H7 (cell line): ENCODE measurements around the gene MAN2B2. TPM values are rescaled to one million over a fixed set of nuclear protein-coding genes. Genes with fewer than 3 reads are reported as not detected.

Experiments
- DNase-seq: peaks from one replicate; pipeline ENCODE4 v3.0.0; 2012
- H3K27me3 ChIP-seq: 2 replicates; pipeline ENCODE4 v1.6.0; 2011; ENCODE audit warnings: mild to moderate bottlenecking, low read length; ENCODE audit not compliant: control insufficient read depth, insufficient read depth
- H3K36me3 ChIP-seq: replicated peaks from 2 replicates; pipeline ENCODE4 v1.5.1; 2011; ENCODE audit warnings: low read length; ENCODE audit not compliant: control insufficient read depth, insufficient read depth
- H3K4me3 ChIP-seq: 2 replicates; pipeline ENCODE4 v1.5.1; 2011; ENCODE audit warnings: low read depth, mild to moderate bottlenecking, control low read depth, low read length, moderate library complexity; ENCODE audit not compliant: insufficient read depth
- total RNA-seq: library from RNA; depleted of rRNA; stranded (reverse); fragments of >200 nt; shearing (Covaris generic); gene quantifications from 2 replicates; pipeline ENCODE4 v1.2.3, GENCODE V29; 2014

Gene MAN2B2
- total RNA-seq, 1 experiment from 2014 or later: 3.4 TPM

DNA sequence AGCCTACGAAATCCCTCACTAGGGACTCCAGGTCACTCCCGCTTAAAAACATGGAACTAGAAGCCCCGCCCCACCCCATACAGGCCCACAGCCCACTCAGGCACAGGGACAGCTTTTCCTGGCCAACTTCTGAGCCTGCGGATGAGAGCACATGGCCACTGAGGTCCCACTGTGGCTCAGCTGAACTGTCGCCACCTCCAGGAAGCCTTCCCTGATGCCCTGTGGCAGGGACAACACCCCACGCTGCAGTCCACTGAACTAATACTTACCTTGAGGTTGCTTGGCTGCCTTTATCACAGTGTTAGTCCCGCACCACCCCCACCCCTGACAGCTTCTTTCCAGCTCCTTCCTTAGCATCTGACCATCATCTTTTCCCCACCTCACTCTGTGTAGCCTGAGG, 39.3 kb upstream of the MAN2B2 start:
- H3K4me3 ChIP-seq: no peak overlapping the region
- H3K27me3 ChIP-seq: 0 out of 2 replicates have a peak, but pooled peaks cover 3% of the 10 kb centered on the region
- H3K36me3 ChIP-seq: no peaks in the 10 kb centered on the region
- peak; percentile 40 for DNase-seq

DNA sequence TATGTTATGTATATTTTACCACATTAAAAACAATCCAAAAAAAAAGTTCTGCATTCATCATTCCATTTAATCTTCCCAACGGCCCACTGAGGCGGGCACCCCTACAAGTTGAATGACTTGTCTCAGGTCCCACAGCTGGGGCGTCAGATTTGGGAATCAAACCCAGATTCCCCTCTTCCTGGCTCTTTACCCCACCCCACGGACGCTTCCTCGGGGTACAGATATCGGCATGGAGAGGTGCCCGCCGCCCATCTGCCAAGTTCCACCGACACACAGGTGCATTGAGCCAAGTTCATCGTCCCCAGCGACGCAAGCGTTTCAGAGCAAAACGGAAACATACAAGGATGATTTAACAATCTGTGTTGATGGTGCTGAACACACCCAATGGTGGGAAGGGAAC, 36.9 kb upstream of the MAN2B2 start:
- no peak for DNase-seq
- H3K27me3 ChIP-seq: 0 out of 2 replicates have a peak, but pooled peaks cover 3% of the 10 kb centered on the region
- H3K4me3 ChIP-seq: no peak overlapping the region
- H3K36me3 ChIP-seq: no peaks in the 10 kb centered on the region

DNA sequence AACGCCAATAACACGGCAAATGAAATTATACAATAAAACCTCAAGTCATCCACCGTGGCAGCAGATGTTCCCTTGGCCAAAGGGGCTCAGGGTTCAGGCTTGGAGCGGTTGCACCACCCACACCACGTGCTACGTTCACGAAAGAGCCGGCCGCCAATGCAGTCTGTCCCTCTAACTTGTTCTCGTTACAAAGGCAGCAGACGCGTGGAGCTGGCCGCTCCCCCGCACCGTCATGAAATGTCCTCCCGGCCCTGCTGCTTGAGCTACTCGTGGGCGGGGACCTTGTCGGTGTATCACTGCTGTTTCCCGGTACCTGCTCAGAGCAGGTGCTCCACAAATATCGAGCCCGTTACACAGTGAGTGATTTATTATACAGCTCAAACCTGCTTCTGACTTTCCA, 36.4 kb upstream of the MAN2B2 start:
- Histone ChIP-seq H3K27me3 (0 out of 2 replicates have a peak, but pooled peaks cover 3% of the 10 kb centered on the region), H3K4me3 (no peak overlapping the region), H3K36me3 (no peaks in the 10 kb centered on the region)
- peak; percentile 46 for DNase-seq

DNA sequence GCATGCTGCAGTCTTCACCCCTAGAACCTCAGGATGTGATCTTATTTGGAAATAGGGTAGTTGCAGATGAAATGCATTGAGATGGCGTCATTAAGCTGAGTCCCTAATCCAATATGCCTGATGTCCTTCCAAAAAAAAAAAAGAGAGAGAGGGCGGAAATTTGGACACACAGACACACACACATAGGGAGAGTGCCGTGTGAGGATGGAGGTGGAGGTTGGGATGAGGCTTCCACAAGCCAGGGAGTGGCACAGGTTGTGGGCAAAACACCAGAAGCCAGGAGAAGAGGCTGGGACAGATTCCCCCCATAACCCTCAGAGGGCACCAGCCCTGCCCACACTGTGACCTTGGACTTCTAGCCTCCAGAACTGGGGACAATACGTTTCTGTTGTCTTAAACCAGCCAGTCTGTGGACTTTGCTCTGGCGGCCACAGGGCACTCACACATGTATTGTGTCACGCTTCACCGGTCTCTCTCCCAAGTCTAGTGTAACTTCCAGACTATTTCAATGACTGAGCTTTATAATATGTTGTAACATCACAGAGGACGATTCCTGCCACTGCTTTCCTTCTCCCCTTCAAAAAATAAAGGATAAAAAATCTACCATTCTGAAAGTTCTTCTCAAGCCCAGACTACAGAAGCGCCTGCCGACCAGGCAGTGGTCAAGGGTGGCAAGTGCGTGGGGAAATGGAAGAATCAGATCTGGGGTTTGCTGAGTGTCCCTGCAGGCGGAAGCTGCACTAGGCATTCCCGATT, 35.8 kb upstream of the MAN2B2 start:
- DNase-seq: no peak
- Histone ChIP-seq H3K36me3 (no peaks in the 10 kb centered on the region), H3K27me3 (0 out of 2 replicates have a peak, but pooled peaks cover 3% of the 10 kb centered on the region), H3K4me3 (no peak overlapping the region)

DNA sequence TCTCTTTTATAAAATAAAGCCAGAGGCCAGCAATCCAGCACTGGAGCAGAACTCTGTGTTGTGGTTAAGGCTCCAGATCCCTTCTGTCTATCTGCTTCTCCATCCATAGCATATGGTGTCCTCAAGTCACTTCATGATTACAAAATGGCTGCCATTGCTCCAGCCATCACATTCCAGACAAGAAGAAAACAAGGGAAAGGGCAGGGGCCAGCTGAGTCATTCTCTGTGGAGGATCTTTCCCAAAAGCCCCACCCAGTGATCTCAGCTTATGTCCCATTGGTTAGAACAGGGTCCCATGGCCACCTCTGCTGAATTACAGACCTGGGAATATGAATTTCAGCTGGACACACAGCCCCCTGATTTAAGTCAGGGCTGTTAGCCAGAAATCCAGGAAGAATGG, 34.1 kb upstream of the MAN2B2 start:
- no peaks in the 10 kb centered on the region for H3K36me3 ChIP-seq
- H3K4me3 ChIP-seq: no peak overlapping the region
- H3K27me3 ChIP-seq: 0 out of 2 replicates have a peak, but pooled peaks cover 3% of the 10 kb centered on the region
- no peak for DNase-seq

DNA sequence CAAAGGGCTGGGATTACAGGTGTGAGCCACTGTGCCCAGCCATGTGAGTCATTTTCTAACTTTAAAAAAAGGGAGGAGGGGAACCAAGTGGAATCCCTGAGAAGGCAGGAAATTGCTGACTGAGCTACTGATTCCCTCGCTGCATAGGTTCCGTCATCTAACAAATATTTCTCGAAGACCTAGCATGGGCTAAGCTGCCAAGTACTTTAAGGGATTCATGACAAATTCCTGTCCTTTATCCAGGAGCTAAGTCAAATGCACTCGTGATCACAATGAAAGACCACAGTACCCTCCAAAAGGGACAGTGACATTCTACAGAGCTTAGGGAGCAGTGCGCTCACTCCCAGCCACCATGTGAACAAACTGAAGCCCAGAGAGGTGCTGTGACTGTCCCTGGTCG, 33.2 kb upstream of the MAN2B2 start:
- Histone ChIP-seq H3K27me3 (0 out of 2 replicates have a peak, but pooled peaks cover 3% of the 10 kb centered on the region), H3K36me3 (no peaks in the 10 kb centered on the region), H3K4me3 (no peak overlapping the region)
- no peak for DNase-seq

DNA sequence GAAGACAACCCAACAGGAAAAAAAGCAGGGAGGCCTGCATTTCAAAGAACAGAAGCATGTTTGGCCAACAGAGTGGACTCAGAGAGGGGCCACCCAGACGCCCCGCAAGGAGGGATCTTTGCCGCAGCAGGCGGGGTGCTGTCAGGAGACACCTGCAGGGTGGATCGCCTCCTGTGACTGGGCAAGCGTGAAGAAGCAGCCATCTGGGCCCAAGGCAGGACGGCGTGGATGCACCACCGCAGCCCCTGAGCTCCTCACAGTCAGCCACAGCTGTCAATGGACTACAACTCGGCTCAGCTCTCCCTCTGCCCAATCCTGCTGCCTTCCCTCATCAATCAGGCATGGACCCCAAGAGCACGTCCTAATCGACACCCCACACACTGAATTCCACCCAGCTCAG, 32.0 kb upstream of the MAN2B2 start:
- Histone ChIP-seq H3K27me3 (0 out of 2 replicates have a peak, but pooled peaks cover 3% of the 10 kb centered on the region), H3K36me3 (no peaks in the 10 kb centered on the region), H3K4me3 (no peak overlapping the region)
- no peak for DNase-seq

DNA sequence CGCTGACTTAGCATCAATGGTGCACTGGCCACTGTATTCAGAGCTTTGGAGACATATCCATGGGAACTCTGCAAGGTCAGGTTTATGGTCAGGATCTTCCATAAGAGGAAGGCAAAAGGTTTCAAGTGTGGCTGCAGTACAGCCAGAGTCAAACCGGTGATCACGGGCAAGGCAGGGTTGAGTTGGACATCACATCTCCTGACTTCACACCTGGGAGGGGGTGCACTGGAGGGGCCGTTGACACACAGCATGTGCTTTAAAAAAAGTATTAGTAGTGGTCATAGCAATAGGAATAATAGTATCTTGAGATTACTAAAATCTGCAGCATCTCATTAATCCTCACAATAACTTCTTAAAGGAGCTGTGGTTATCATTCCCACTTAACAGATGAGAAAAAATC, 28.9 kb upstream of the MAN2B2 start:
- H3K36me3 ChIP-seq: no peaks in the 10 kb centered on the region
- no peak for DNase-seq
- no peak overlapping the region for H3K4me3 ChIP-seq
- H3K27me3 ChIP-seq: no peaks in the 10 kb centered on the region

DNA sequence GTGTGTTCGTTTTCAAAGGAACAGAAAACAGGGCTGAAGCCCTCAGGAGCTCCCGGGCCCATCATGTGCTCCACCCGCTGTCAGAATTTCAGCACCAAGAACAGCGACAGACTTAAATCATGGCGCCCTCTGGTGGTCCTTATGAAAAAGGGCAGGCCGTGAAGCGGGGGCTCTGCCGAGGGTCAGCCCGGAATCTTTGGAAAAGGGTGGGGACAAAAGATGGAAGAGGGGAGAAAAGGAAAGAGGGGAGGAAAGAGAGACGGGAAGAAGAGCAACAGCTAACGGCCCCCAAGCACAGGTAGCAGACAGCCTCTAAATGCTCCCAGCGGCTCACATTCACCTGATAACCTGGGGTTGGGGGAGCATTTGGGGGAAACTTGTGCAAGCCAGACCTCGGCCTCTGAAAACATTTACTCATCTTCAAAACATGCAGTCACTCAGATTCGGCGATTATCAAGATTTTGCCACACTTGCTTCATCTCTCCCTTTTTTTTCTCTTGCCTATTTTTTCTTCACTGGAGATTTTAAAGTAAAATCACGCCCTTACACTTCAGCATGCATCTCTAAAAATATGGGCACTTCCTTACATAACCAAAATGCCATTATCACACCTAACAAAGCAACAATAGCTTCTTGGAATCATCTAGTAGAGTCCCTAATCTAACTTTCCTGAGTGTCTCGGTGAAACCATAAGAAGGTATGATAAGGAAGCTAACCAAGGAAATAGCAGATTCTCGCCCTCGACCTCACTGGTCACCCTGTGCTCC, 28.1 kb upstream of the MAN2B2 start:
- H3K27me3 ChIP-seq: no peaks in the 10 kb centered on the region
- peak; percentile 91 for DNase-seq
- H3K4me3 ChIP-seq: no peak overlapping the region
- no peaks in the 10 kb centered on the region for H3K36me3 ChIP-seq

DNA sequence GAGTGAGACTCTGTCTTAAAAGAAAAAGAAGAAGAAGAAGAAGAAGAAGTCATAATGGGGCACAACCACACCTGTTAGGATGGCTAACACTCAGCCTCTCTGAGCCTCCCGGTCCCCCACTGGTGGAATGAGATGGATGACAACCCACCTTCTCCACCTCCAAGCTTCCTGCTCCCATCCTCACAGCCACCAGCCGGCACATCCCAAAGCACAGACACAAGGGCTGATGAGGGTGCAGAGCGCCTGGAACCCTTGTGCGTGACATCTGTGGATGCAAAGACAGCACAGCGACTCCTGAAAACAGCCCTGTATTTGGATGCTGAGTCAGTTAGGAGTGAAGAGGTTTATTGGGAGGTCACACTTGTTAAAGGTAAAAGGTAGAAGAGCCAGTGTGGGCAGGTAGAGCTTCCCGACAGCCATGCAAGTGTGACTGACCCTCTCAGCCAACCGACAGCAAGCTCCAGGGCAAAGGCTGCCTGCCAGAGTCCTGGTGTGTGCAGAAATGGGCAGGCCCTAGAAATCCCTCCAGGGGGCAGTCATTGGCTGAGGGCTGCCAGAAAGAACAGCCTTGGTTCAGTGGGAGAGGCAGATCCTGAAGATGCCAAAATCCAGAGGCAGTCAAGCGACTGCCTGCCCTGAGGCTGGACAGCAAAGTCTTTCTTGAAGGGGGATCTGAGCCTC, 26.6 kb upstream of the MAN2B2 start:
- H3K36me3 ChIP-seq: no peaks in the 10 kb centered on the region
- peak; percentile 73 for DNase-seq

DNA sequence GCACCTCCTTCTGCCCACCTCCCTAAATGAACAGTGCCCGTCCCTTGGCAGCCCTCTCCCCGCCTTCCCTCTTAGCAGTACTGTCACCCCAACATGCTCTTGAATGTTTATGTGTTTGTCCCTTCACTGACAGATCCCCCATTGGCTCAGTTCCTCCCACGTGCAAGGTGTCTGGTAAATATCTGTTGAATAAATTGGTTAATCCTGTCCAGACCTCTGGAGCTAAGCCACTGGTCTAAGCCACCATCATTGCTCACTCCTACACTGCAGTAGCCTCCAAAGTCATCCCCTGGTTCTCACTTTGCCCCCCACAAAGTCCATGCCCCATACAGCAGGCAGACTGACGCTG, 26.1 kb upstream of the MAN2B2 start:
- Histone ChIP-seq H3K27me3 (no peaks in the 10 kb centered on the region), H3K36me3 (no peaks in the 10 kb centered on the region), H3K4me3 (no peak overlapping the region)
- no peak for DNase-seq

More for the DNA sequence above, 26.6 kb upstream of the MAN2B2 start:
- H3K27me3 ChIP-seq: no peaks in the 10 kb centered on the region
- no peak overlapping the region for H3K4me3 ChIP-seq

DNA sequence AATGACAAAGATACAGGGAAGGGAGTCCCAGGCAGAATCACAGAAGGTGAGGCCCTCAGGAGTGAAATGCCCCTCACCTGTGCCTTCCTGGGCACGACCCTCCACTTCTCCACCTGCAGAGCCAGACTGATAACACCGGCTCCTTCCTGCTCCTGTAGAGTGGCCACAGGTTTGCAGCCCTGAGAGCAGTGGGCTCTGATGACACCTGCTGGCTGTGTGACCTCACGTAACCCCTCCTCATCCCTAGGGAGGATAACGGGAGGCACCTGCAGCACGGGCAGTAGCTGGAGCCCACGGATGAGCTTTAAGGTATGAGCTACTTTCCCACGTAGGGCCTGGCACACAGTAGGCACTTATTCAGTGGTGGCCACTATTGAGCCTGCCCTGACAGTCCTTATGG, 25.5 kb upstream of the MAN2B2 start:
- no peak overlapping the region for H3K4me3 ChIP-seq
- peak; percentile 67 for DNase-seq
- H3K36me3 ChIP-seq: no peaks in the 10 kb centered on the region
- H3K27me3 ChIP-seq: no peaks in the 10 kb centered on the region

DNA sequence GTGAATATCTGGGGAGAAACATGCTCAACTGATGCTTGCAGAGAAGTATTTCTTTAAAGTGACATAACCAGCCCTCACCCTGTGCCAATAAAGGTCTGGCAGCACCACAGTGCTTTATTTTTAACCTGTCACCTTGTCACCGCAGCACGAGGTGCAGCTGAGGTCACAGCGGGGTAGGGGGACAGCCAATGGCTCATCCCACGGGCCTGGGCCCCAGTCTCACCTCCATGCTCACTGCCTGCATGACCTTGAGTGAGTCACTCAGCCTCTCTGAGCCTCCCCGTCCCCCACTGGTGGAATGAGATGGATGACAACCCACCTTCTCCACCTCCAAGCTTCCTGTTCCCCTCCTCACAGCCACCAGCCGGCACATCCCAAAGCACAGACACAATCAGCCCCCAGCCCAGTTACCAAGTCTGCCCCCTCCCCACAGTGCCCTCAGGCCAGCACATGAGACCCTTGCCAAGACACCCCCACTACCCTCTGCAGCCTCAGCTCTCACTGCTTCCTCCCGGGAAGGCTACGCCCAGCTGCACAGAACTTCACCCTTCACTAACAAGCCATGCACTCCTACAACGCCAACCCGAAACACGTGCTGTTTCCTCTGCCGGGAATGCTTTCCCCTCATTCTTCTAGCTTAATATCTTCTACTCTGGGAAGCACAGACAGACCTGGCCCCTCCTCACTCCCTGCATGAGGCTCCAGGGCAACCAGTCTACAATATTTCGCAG, 24.9 kb upstream of the MAN2B2 start:
- no peaks in the 10 kb centered on the region for H3K27me3 ChIP-seq

DNA sequence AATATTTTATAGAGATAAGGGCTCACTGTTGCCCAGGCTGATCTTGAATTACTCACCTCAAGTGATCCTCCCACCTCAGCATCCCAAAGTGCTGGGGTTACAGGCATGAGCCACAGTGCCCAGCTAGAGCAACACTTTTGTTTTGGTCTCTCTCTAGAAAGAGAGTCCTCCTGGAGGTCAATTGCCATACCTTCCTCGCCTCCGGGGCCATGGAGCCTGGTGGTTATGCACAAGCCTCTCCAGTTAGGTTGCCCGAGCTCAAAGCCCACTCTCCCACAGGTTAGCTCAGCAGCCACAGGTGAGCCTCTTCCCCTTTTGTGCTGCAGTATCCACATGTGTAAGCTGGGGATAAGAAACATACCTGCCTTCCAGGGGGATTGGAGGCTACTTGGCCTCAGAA, 24.2 kb upstream of the MAN2B2 start:
- Histone ChIP-seq H3K36me3 (no peaks in the 10 kb centered on the region), H3K4me3 (no peak overlapping the region), H3K27me3 (no peaks in the 10 kb centered on the region)
- DNase-seq: no peak

More for the DNA sequence above, 24.9 kb upstream of the MAN2B2 start:
- no peak for DNase-seq
- Histone ChIP-seq H3K4me3 (no peak overlapping the region), H3K36me3 (no peaks in the 10 kb centered on the region)
